Thyroid gland (tissue), 4 donors: ENCODE data around the gene SERPINC1. TPM values are rescaled to one million over a fixed set of nuclear protein-coding genes. Genes with fewer than 3 reads are reported as not detected.

Source experiments
- DNase-seq, 2 donors: peaks; one replicate each; pipeline ENCODE4 v3.0.0-alpha.2; 2019
- H3K27ac ChIP-seq, 3 donors: fragments of 200-600 bp; sonication (generic); 1 replicate in 2 of 3; 2 replicates in 1 of 3; pipeline ENCODE4 v1.5.1; 2016 to 2019; ENCODE audit warnings: mild to moderate bottlenecking in 1 of 3, moderate library complexity in 1 of 3
- H3K27me3 ChIP-seq: fragments of 200-600 bp; sonication (generic); one replicate; pipeline ENCODE4 v1.5.1; 2019
- H3K36me3 ChIP-seq, 2 donors: fragments of 200-600 bp; sonication (generic); one replicate each; pipeline ENCODE4 v1.5.1; 2016 to 2019
- H3K4me1 ChIP-seq, 2 donors: fragments of 200-600 bp; sonication (generic); one replicate each; pipeline ENCODE4 v1.5.1; 2017 to 2019
- H3K4me3 ChIP-seq, 3 donors: fragments of 200-600 bp; sonication (generic); replicated peaks in 1 of 3; 1 replicate in 2 of 3; 2 replicates in 1 of 3; pipeline ENCODE4 v1.5.1; 2016; ENCODE audit warnings: mild to moderate bottlenecking in 1 of 3
- H3K9me3 ChIP-seq: fragments of 200-600 bp; sonication (generic); one replicate; pipeline ENCODE4 v1.5.1; 2017
- CTCF ChIP-seq, 6 experiments: fragments of 200-600 bp in 3 of 6; fragments of 450-650 bp in 3 of 6; sonication (generic) in 3 of 6; IDR thresholded peaks; one replicate each; pipeline ENCODE4 v1.5.1; 2016 to 2019; ENCODE audit warnings: antibody characterized with exemption in 6 of 6, mild to moderate bottlenecking in 2 of 6, inconsistent platforms in 1 of 6, moderate library complexity in 1 of 6
- POLR2A ChIP-seq, 2 donors: fragments of 450-650 bp; IDR thresholded peaks; one replicate each; pipeline ENCODE4 v1.6.1; 2017; ENCODE audit warnings: antibody characterized with exemption in 2 of 2, mild to moderate bottlenecking in 2 of 2, moderate library complexity in 1 of 2
- WGBS, 2 donors: methylation state at CpG; one replicate each; pipeline ENCODE4 v1.1.5; 2017; 5-methylcytosine and 5-hydroxymethylcytosine counted together
- intact Hi-C: fragments of 100-400 bp; cut with DNase I; formaldehyde crosslinking; loops from one replicate; pipeline ENCODE4 v1.15.1; 2023
- total RNA-seq, 4 donors: library from RNA; depleted of rRNA; stranded (reverse); fragments of >200 nt; gene quantifications; one replicate each; pipeline ENCODE4 v1.2.3, GENCODE V29; 2016

SERPINC1 gene
- total RNA-seq, 4 donors from 2014 or later, result not detected

GRCh38 chr1:173867141-173867752 is 49.9 kb downstream of the SERPINC1 start:
- Histone ChIP-seq H3K27me3 (no peaks in the 10 kb centered on the region), H3K4me1 (peaks cover 18 to 20% of the 10 kb centered on the region in 2 donors), H3K9me3 (no peaks in the 10 kb centered on the region), H3K36me3 (peaks cover 23 to 28% of the 10 kb centered on the region in 2 donors), H3K27ac (peak overlapping the region; percentile 73 to 97 (median 88)), H3K4me3 (peak overlapping the region; percentile 19 to 64 (median 47))
- WGBS, 2 donors, result 5 to 8% methylated on average over 32 of the region's 32 CpGs
- TF ChIP-seq CTCF (IDR thresholded peaks at IDR 0.05) (no peak), POLR2A (IDR thresholded peaks at IDR 0.05) (no peak)
- DNase-seq, result no peak
- intact Hi-C loops, result loop anchor here (5.0 kb wide), 1 partner anchor 40 kb away; no protein-coding TSS in a partner anchor

- intact Hi-C loops, result loop anchor here (5.0 kb wide), 1 partner anchor 39 kb away; no protein-coding TSS in a partner anchor
- peaks cover 18 to 20% of the 10 kb centered on the region in 2 donors for H3K4me1 ChIP-seq
- H3K27me3 ChIP-seq, result no peaks in the 10 kb centered on the region
- H3K27ac ChIP-seq, result peak overlapping the region in 1 of 3 donors; percentile 97
- TF ChIP-seq POLR2A (IDR thresholded peaks at IDR 0.05), result no peak
- TF ChIP-seq CTCF (IDR thresholded peaks at IDR 0.05), result no peak
- no peaks in the 10 kb centered on the region for H3K9me3 ChIP-seq
- 31 to 32% methylated on average over 2 of the region's 2 CpGs for WGBS, 2 donors
- peaks cover 23 to 28% of the 10 kb centered on the region in 2 donors for H3K36me3 ChIP-seq
- H3K4me3 ChIP-seq, result peak overlapping the region in 2 of 3 donors; percentile 1 to 64
- DNase-seq, result no peak
These were observed 50.6 kb downstream of the SERPINC1 start for GRCh38 chr1:173866413-173867115.

- no peak for TF ChIP-seq CTCF (IDR thresholded peaks at IDR 0.05)
- no peak for TF ChIP-seq POLR2A (IDR thresholded peaks at IDR 0.05)
- H3K4me3 ChIP-seq, result no peak overlapping the region
- DNase-seq, result no peak
- peaks cover 23 to 28% of the 10 kb centered on the region in 2 donors for H3K36me3 ChIP-seq
- intact Hi-C loops, result loop anchor here (5.0 kb wide), 1 partner anchor 38 kb away; no protein-coding TSS in a partner anchor
- WGBS, 2 donors, result 57 to 63% methylated on average over 4 of the region's 4 CpGs
- peaks cover 18 to 20% of the 10 kb centered on the region in 2 donors for H3K4me1 ChIP-seq
- H3K27ac ChIP-seq, result no peak overlapping the region
- H3K9me3 ChIP-seq, result no peaks in the 10 kb centered on the region
- no peaks in the 10 kb centered on the region for H3K27me3 ChIP-seq
These were observed 51.5 kb downstream of the SERPINC1 start for GRCh38 chr1:173865468-173866164.

- DNase-seq, result no peak
- no peaks in the 10 kb centered on the region for H3K9me3 ChIP-seq
- no peak overlapping the region for H3K27ac ChIP-seq
- WGBS, 2 donors, result 91 to 94% methylated on average over 5 of the region's 5 CpGs
- H3K27me3 ChIP-seq, result no peaks in the 10 kb centered on the region
- peaks cover 23 to 28% of the 10 kb centered on the region in 2 donors for H3K36me3 ChIP-seq
- intact Hi-C loops, result no loop called here
- H3K4me1 ChIP-seq, result peaks cover 16% of the 10 kb centered on the region in 2 donors
- no peak overlapping the region for H3K4me3 ChIP-seq
- no peak for TF ChIP-seq CTCF (IDR thresholded peaks at IDR 0.05)
- TF ChIP-seq POLR2A (IDR thresholded peaks at IDR 0.05), result no peak
These were observed 52.8 kb downstream of the SERPINC1 start for GRCh38 chr1:173864179-173864867.
